HAP-1 (cell line): ENCODE measurements around the gene CDH1.

Experiments
- DNase-seq, 2 experiments: peaks; one replicate each; pipeline ENCODE4 v3.0.0-alpha.2; 2016 to 2020; ENCODE audit warnings: low spot score in 2 of 2
- H3K27me3 ChIP-seq: fragments of 250-450 bp; sonication (Bioruptor Pico); 2 replicates; pipeline ENCODE4 v1.5.1; 2020; ENCODE audit warnings: low read depth, mild to moderate bottlenecking, moderate library complexity
- H3K36me3 ChIP-seq: fragments of 250-450 bp; sonication (Bioruptor Pico); replicated peaks from 2 replicates; pipeline ENCODE4 v1.5.1; 2020; ENCODE audit warnings: mild to moderate bottlenecking
- H3K4me1 ChIP-seq: fragments of 250-450 bp; sonication (Bioruptor Pico); 2 replicates; pipeline ENCODE4 v1.5.1; 2020; ENCODE audit warnings: mild to moderate bottlenecking
- H3K4me3 ChIP-seq: fragments of 250-450 bp; sonication (Bioruptor Pico); 2 replicates; pipeline ENCODE4 v1.5.1; 2020; ENCODE audit warnings: mild to moderate bottlenecking, moderate library complexity
- H3K9me3 ChIP-seq: fragments of 250-450 bp; sonication (Bioruptor Pico); 2 replicates; pipeline ENCODE4 v1.5.1; 2020; ENCODE audit warnings: mild to moderate bottlenecking, moderate library complexity
- in situ Hi-C: fragments of 300-500 bp; cut with MboI; formaldehyde crosslinking; loops from 3 replicates; pipeline ENCODE4 v1.14.3; 2020; ENCODE audit warnings: low sequenced_read_pairs, inconsistent platforms, mixed read lengths

Gene CDH1

GRCh38 chr16:68760671-68761275, 23.7 kb downstream of the CDH1 start:
- no peaks in the 10 kb centered on the region for H3K9me3 ChIP-seq
- in situ Hi-C loops, result no loop called here
- no peaks in the 10 kb centered on the region for H3K27me3 ChIP-seq
- DNase-seq, result no peak
- H3K36me3 ChIP-seq, result no peaks in the 10 kb centered on the region
- H3K4me1 ChIP-seq, result peaks cover 8% of the 10 kb centered on the region
- H3K4me3 ChIP-seq, result no peak overlapping the region

- Histone ChIP-seq H3K27me3 (no peaks in the 10 kb centered on the region), H3K36me3 (no peaks in the 10 kb centered on the region), H3K4me3 (no peak overlapping the region), H3K9me3 (no peaks in the 10 kb centered on the region), H3K4me1 (peaks cover 8% of the 10 kb centered on the region)
- peak in 1 of 2 experiments; percentile 11 for DNase-seq
- in situ Hi-C loops, result no loop called here
Observed at GRCh38 chr16:68762996-68763756, 26.1 kb downstream of the CDH1 start.

GRCh38 chr16:68764862-68765261, 27.8 kb downstream of the CDH1 start:
- no peaks in the 10 kb centered on the region for H3K36me3 ChIP-seq
- H3K27me3 ChIP-seq, result no peaks in the 10 kb centered on the region
- in situ Hi-C loops, result no loop called here
- H3K9me3 ChIP-seq, result no peaks in the 10 kb centered on the region
- no peak overlapping the region for H3K4me3 ChIP-seq
- H3K4me1 ChIP-seq, result peaks cover 8% of the 10 kb centered on the region
- no peak for DNase-seq

GRCh38 chr16:68767581-68767980, 30.5 kb downstream of the CDH1 start:
- Histone ChIP-seq H3K36me3 (no peaks in the 10 kb centered on the region), H3K9me3 (no peaks in the 10 kb centered on the region), H3K4me1 (no peaks in the 10 kb centered on the region), H3K27me3 (no peaks in the 10 kb centered on the region), H3K4me3 (no peak overlapping the region)
- in situ Hi-C loops, result no loop called here
- no peak for DNase-seq

GRCh38 chr16:68768175-68768574, 31.1 kb downstream of the CDH1 start:
- Histone ChIP-seq H3K27me3 (no peaks in the 10 kb centered on the region), H3K4me1 (no peaks in the 10 kb centered on the region), H3K9me3 (no peaks in the 10 kb centered on the region), H3K36me3 (no peaks in the 10 kb centered on the region), H3K4me3 (no peak overlapping the region)
- no peak for DNase-seq
- in situ Hi-C loops, result no loop called here

- Histone ChIP-seq H3K36me3 (no peaks in the 10 kb centered on the region), H3K4me3 (no peak overlapping the region), H3K4me1 (no peaks in the 10 kb centered on the region), H3K27me3 (no peaks in the 10 kb centered on the region), H3K9me3 (no peaks in the 10 kb centered on the region)
- in situ Hi-C loops, result no loop called here
- DNase-seq, result no peak
Observed at GRCh38 chr16:68768771-68769170, 31.7 kb downstream of the CDH1 start.

GRCh38 chr16:68770671-68771070, 33.6 kb downstream of the CDH1 start:
- Histone ChIP-seq H3K4me3 (no peak overlapping the region), H3K27me3 (no peaks in the 10 kb centered on the region), H3K4me1 (no peaks in the 10 kb centered on the region), H3K9me3 (no peaks in the 10 kb centered on the region), H3K36me3 (no peaks in the 10 kb centered on the region)
- in situ Hi-C loops, result no loop called here
- DNase-seq, result no peak

GRCh38 chr16:68772030-68772681, 35.1 kb downstream of the CDH1 start:
- in situ Hi-C loops, result no loop called here
- H3K27me3 ChIP-seq, result no peaks in the 10 kb centered on the region
- H3K4me3 ChIP-seq, result no peak overlapping the region
- no peaks in the 10 kb centered on the region for H3K4me1 ChIP-seq
- H3K9me3 ChIP-seq, result no peaks in the 10 kb centered on the region
- H3K36me3 ChIP-seq, result no peaks in the 10 kb centered on the region
- no peak for DNase-seq

- in situ Hi-C loops, result no loop called here
- no peak for DNase-seq
Observed at GRCh38 chr16:68772871-68773270, 35.8 kb downstream of the CDH1 start.

GRCh38 chr16:68774982-68775634, 38.0 kb downstream of the CDH1 start:
- no peaks in the 10 kb centered on the region for H3K4me1 ChIP-seq
- H3K4me3 ChIP-seq, result no peak overlapping the region
- no peaks in the 10 kb centered on the region for H3K9me3 ChIP-seq
- no peak for DNase-seq
- no peaks in the 10 kb centered on the region for H3K36me3 ChIP-seq
- in situ Hi-C loops, result no loop called here
- H3K27me3 ChIP-seq, result no peaks in the 10 kb centered on the region

More at GRCh38 chr16:68772871-68773270, 35.8 kb downstream of the CDH1 start:
- Histone ChIP-seq H3K27me3 (no peaks in the 10 kb centered on the region), H3K4me3 (no peak overlapping the region), H3K9me3 (no peaks in the 10 kb centered on the region), H3K36me3 (no peaks in the 10 kb centered on the region), H3K4me1 (no peaks in the 10 kb centered on the region)

- H3K4me3 ChIP-seq, result no peak overlapping the region
- H3K36me3 ChIP-seq, result no peaks in the 10 kb centered on the region
- no peaks in the 10 kb centered on the region for H3K9me3 ChIP-seq
- H3K4me1 ChIP-seq, result no peaks in the 10 kb centered on the region
- no peaks in the 10 kb centered on the region for H3K27me3 ChIP-seq
- in situ Hi-C loops, result no loop called here
- no peak for DNase-seq
Observed at GRCh38 chr16:68776821-68777485, 39.9 kb downstream of the CDH1 start.

- DNase-seq, result no peak
- in situ Hi-C loops, result no loop called here
- Histone ChIP-seq H3K36me3 (no peaks in the 10 kb centered on the region), H3K4me3 (no peak overlapping the region), H3K27me3 (no peaks in the 10 kb centered on the region), H3K4me1 (no peaks in the 10 kb centered on the region), H3K9me3 (no peaks in the 10 kb centered on the region)
Observed at GRCh38 chr16:68778551-68779231, 41.6 kb downstream of the CDH1 start.

- H3K9me3 ChIP-seq, result no peaks in the 10 kb centered on the region
- H3K27me3 ChIP-seq, result no peaks in the 10 kb centered on the region
- DNase-seq, result no peak
- H3K4me3 ChIP-seq, result no peak overlapping the region
- H3K4me1 ChIP-seq, result no peaks in the 10 kb centered on the region; the same call in 1 of the 2 replicates
- H3K36me3 ChIP-seq, result no peaks in the 10 kb centered on the region
- in situ Hi-C loops, result no loop called here
Observed at GRCh38 chr16:68779891-68780290, 42.8 kb downstream of the CDH1 start.
